A673 (cell line): ENCODE measurements around the gene MEF2B.

Source experiments
- EZH2 ChIP-seq: fragments of 200-600 bp; sonication (generic); IDR thresholded peaks from 2 replicates; pipeline ENCODE4 v1.6.1; 2017; ENCODE audit warnings: borderline replicate concordance, low read depth, mild to moderate bottlenecking, mixed read lengths, antibody characterized with exemption, low read length; ENCODE audit not compliant: poor library complexity, severe bottlenecking
- TF ChIP-seq, protein P1 (sequence below): fragments of 300-800, 200-600 bp; sonication (generic); conservative IDR thresholded peaks from 2 replicates; pipeline ENCODE4 v1.5.1; 2017; ENCODE audit warnings: low read depth, mild to moderate bottlenecking, antibody characterized with exemption, low read length, moderate library complexity, mixed read lengths

- TF ChIP-seq, protein P1, sequence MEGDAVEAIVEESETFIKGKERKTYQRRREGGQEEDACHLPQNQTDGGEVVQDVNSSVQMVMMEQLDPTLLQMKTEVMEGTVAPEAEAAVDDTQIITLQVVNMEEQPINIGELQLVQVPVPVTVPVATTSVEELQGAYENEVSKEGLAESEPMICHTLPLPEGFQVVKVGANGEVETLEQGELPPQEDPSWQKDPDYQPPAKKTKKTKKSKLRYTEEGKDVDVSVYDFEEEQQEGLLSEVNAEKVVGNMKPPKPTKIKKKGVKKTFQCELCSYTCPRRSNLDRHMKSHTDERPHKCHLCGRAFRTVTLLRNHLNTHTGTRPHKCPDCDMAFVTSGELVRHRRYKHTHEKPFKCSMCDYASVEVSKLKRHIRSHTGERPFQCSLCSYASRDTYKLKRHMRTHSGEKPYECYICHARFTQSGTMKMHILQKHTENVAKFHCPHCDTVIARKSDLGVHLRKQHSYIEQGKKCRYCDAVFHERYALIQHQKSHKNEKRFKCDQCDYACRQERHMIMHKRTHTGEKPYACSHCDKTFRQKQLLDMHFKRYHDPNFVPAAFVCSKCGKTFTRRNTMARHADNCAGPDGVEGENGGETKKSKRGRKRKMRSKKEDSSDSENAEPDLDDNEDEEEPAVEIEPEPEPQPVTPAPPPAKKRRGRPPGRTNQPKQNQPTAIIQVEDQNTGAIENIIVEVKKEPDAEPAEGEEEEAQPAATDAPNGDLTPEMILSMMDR: no peak
- no peak for TF ChIP-seq EZH2
Measured at GRCh38 chr19:19201697-19202630, 31.9 kb upstream of the MEF2B start.
